ENCODE data around the gene CRABP2. TPM values are rescaled to one million over a fixed set of nuclear protein-coding genes. Genes with fewer than 3 reads are reported as not detected.

CRABP2 gene
- total RNA-seq, 1 experiment from 2014 or later, result 209 TPM

GRCh38 chr1:156709031-156709430 is 3.6 kb upstream of the CRABP2 start:
- Histone ChIP-seq H3K4me2 (ENCODE audit: low read length) (peak overlapping the region; percentile 85), H3K36me3 (ENCODE audit: control insufficient read depth in 1 of 2, insufficient read depth in 2 of 2, low read length in 2 of 2) (no peaks in the 10 kb centered on the region), H2AFZ (ENCODE audit: low read depth, low read length, poor library complexity, severe bottlenecking) (no peak overlapping the region), H3K27ac (ENCODE audit: low read depth, low read length) (peak overlapping the region; percentile 66), H3K27me3 (ENCODE audit: insufficient read depth, low read length) (no peaks in the 10 kb centered on the region), H3K4me1 (ENCODE audit: control insufficient read depth in 1 of 2, insufficient read depth in 2 of 2, low read length in 2 of 2) (peaks cover 87 to 100% of the 10 kb centered on the region in 2 experiments), H4K20me1 (ENCODE audit: insufficient read depth) (no peaks in the 10 kb centered on the region), H3K9ac (ENCODE audit: low read length) (peak overlapping the region; percentile 37), H3K9me2 (ENCODE audit: insufficient read depth) (no peaks in the 10 kb centered on the region), H3K79me2 (ENCODE audit: insufficient read depth, low read length) (peaks cover 9% of the 10 kb centered on the region), H3K9me3 (ENCODE audit: control insufficient read depth in 1 of 2, insufficient read depth in 1 of 2, low read depth in 1 of 2, low read length in 2 of 2) (no peaks in the 10 kb centered on the region), H3K4me3 (replicated peaks in 1 of 2; ENCODE audit: low read depth in 1 of 2, low read length in 2 of 2) (no peak overlapping the region)
- DNase-seq (ENCODE audit: low read depth, low spot score) (no peak), ATAC-seq (no peak)
- BruUV-seq (replicated peaks), result no TSS peak
- CTCF ChIA-PET, result interaction anchor here (0.9 to 14.7 kb wide), 4 partner anchors 11 to 151 kb away, joined by 3 to 310 read pairs (median 31); partner anchors contain the start of genes ISG20L2 and METTL25B
- POLR2A ChIA-PET, result interaction anchor here (1.3 kb wide), 1 partner anchor 20 kb away, joined by 4 read pairs; no protein-coding TSS in a partner anchor
- TF ChIP-seq ZNF274 (IDR thresholded peaks at IDR 0.05; ENCODE audit: low read depth, low read length) (no peak), YY1 (IDR thresholded peaks at IDR 0.05; ENCODE audit: extremely low read depth, insufficient replicate concordance, low read depth, low read length) (no peak), ATF3 (IDR thresholded peaks at IDR 0.05) (no peak), ELF1 (IDR thresholded peaks at IDR 0.05; ENCODE audit: borderline replicate concordance, low read depth) (no peak), ZBTB33 (IDR thresholded peaks at IDR 0.05; ENCODE audit: extremely low read depth, insufficient replicate concordance, low read length) (no peak), CTCF (IDR thresholded peaks at IDR 0.05 in 2 of 3, conservative IDR thresholded peaks at IDR 0.05 in 1 of 3; ENCODE audit: borderline replicate concordance in 1 of 3, insufficient read depth in 1 of 3, low read depth in 2 of 3, low read length in 2 of 3) (no peak), JUND (IDR thresholded peaks at IDR 0.05) (no peak), SRF (IDR thresholded peaks at IDR 0.05; ENCODE audit: low read depth) (no peak), REST (IDR thresholded peaks at IDR 0.05; ENCODE audit: low read depth) (no peak), ZFX (IDR thresholded peaks at IDR 0.05) (no peak)
- intact Hi-C loops (cut with micrococcal nuclease), result no loop called here
- RAD21 ChIA-PET (ENCODE audit: low non-redundant PET in 1 of 2, low total read pairs in 2 of 2, uncharacterized antibody in 2 of 2, unreplicated experiment in 2 of 2), result interaction anchor here in 1 of 2 experiments (1.7 kb wide), 1 partner anchor 17 kb away, joined by 3 read pairs; no protein-coding TSS in a partner anchor

Measured in HCT116 (cell line).